Calu3 (cell line): ENCODE measurements around the gene SLC6A2. TPM values are rescaled to one million over a fixed set of nuclear protein-coding genes. Genes with fewer than 3 reads are reported as not detected.

ENCODE experiments used
- BruUV-seq: library from RNA; stranded (reverse); fragments of 400-500 nt; replicated peaks from 2 replicates; lab custom pipeline; 2021; lab: Mats Ljungman, UMichigan
- CTCF ChIA-PET: fragments of 300-600 bp; sonication (Branson Sonifier 250); formaldehyde crosslinking; loops from one replicate; lab custom pipeline; 2022; ENCODE audit warnings: antibody characterized with exemption; lab: Charles Lee
- DNase-seq: peaks from one replicate; pipeline ENCODE4 v3.0.0; 2022
- H3K27ac Mint-ChIP-seq: one replicate; pipeline ENCODE4 v1.8.0; 2022; ENCODE audit warnings: mixed read lengths; ENCODE audit not compliant: unreplicated experiment
- H3K27me3 Mint-ChIP-seq: one replicate; pipeline ENCODE4 v1.8.0; 2022; ENCODE audit warnings: mixed read lengths; ENCODE audit not compliant: unreplicated experiment
- H3K36me3 Mint-ChIP-seq: one replicate; pipeline ENCODE4 v1.8.0; 2022; ENCODE audit warnings: mild to moderate bottlenecking, moderate library complexity, mixed read lengths; ENCODE audit not compliant: insufficient read depth, unreplicated experiment
- H3K4me1 Mint-ChIP-seq: one replicate; pipeline ENCODE4 v1.8.0; 2022; ENCODE audit warnings: mild to moderate bottlenecking, low read depth, mixed read lengths; ENCODE audit not compliant: unreplicated experiment
- H3K4me3 Mint-ChIP-seq: one replicate; pipeline ENCODE4 v1.8.0; 2022; ENCODE audit warnings: mild to moderate bottlenecking, low read depth, moderate library complexity, mixed read lengths; ENCODE audit not compliant: unreplicated experiment
- H3K9me3 Mint-ChIP-seq: one replicate; pipeline ENCODE4 v1.8.0; 2022; ENCODE audit warnings: low read depth, mixed read lengths; ENCODE audit not compliant: unreplicated experiment
- CTCF ChIP-seq: fragments of 200-600 bp; IDR thresholded peaks from one replicate; pipeline ENCODE4 v1.8.0; 2022; ENCODE audit warnings: antibody characterized with exemption; ENCODE audit not compliant: unreplicated experiment
- intact Hi-C: fragments of 100-400 bp; cut with micrococcal nuclease; formaldehyde crosslinking; loops from one replicate; pipeline ENCODE4 v1.10.0; 2022; ENCODE audit not compliant: unreplicated experiment
- total RNA-seq: library from RNA; stranded (reverse); gene quantifications from 2 replicates; pipeline ENCODE4 v1.2.3, GENCODE V29; 2022

SLC6A2 gene
- total RNA-seq, 1 experiment from 2014 or later, result not detected

GRCh38 chr16:55691771-55692170 is 36.0 kb downstream of the SLC6A2 start:
- Mint-ChIP-seq H3K36me3 (no peaks in the 10 kb centered on the region), H3K9me3 (no peaks in the 10 kb centered on the region), H3K27me3 (peaks cover 82% of the 10 kb centered on the region), H3K4me3 (no peak overlapping the region), H3K4me1 (no peaks in the 10 kb centered on the region), H3K27ac (no peak overlapping the region)
- TF ChIP-seq CTCF, result no peak
- no peak for DNase-seq
- CTCF ChIA-PET, result no interaction called here
- BruUV-seq, result no TSS peak
- intact Hi-C loops, result no loop called here

GRCh38 chr16:55695595-55695994 is 39.8 kb downstream of the SLC6A2 start:
- DNase-seq, result no peak
- no TSS peak for BruUV-seq
- H3K27ac Mint-ChIP-seq, result no peak overlapping the region
- H3K4me1 Mint-ChIP-seq, result no peaks in the 10 kb centered on the region
- CTCF ChIA-PET, result no interaction called here
- intact Hi-C loops, result no loop called here
- no peaks in the 10 kb centered on the region for H3K9me3 Mint-ChIP-seq
- no peak overlapping the region for H3K4me3 Mint-ChIP-seq
- H3K27me3 Mint-ChIP-seq, result peaks cover 63% of the 10 kb centered on the region
- no peak for TF ChIP-seq CTCF
- no peaks in the 10 kb centered on the region for H3K36me3 Mint-ChIP-seq

DNA sequence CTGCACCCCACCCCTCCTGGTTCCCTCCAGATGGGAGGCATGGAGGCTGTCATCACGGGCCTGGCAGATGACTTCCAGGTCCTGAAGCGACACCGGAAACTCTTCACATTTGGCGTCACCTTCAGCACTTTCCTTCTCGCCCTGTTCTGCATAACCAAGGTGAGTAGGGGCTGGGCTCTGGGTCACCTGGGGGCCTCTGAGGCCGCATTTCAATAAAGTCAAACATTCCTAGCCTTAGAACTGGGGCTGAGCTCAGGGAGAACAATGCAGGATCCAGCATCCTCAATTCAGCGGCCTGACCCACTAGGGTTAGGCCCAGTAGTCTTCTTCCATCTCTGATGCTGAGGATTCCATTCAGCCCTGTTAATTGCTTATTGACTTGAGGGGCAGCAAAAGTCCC is 42.1 kb downstream of the SLC6A2 start:
- BruUV-seq, result no TSS peak
- TF ChIP-seq CTCF, result no peak
- no peaks in the 10 kb centered on the region for H3K9me3 Mint-ChIP-seq
- peaks cover 62% of the 10 kb centered on the region for H3K27me3 Mint-ChIP-seq
- no peak for DNase-seq
- H3K4me1 Mint-ChIP-seq, result no peaks in the 10 kb centered on the region
- H3K36me3 Mint-ChIP-seq, result no peaks in the 10 kb centered on the region
- CTCF ChIA-PET, result no interaction called here
- no peak overlapping the region for H3K27ac Mint-ChIP-seq
- H3K4me3 Mint-ChIP-seq, result no peak overlapping the region
- intact Hi-C loops, result no loop called here

DNA sequence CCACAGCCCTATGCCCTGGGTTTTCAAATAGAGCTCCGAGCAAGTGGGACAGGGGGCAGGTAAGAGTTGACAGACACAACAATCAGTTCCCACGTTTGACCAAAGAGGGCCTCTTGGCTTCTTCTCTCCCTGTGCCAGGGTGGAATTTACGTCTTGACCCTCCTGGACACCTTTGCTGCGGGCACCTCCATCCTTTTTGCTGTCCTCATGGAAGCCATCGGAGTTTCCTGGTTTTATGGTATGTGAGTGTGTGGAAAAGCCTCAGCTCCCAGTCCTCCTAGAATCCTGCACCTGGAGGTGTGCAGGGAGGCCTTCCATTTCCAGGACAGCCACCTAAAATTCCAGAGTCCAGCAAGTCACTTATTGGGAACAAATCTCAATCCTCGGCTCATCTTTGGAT is 42.5 kb downstream of the SLC6A2 start:
- TF ChIP-seq CTCF, result no peak
- Mint-ChIP-seq H3K4me3 (no peak overlapping the region), H3K27me3 (peaks cover 58% of the 10 kb centered on the region), H3K4me1 (no peaks in the 10 kb centered on the region), H3K36me3 (no peaks in the 10 kb centered on the region), H3K9me3 (no peaks in the 10 kb centered on the region), H3K27ac (no peak overlapping the region)
- BruUV-seq, result no TSS peak
- CTCF ChIA-PET, result no interaction called here
- intact Hi-C loops, result no loop called here
- no peak for DNase-seq
